Fibroblast of lung (primary cell): ENCODE results near the gene MCOLN1. TPM values are rescaled to one million over a fixed set of nuclear protein-coding genes. Genes with fewer than 3 reads are reported as not detected.

Source experiments
- DNase-seq, 2 donors: peaks; one replicate each; pipeline versions ENCODE4 v3.0.0 to v3.0.0-alpha.2; 2010; ENCODE audit warnings: low read depth in 2 of 2
- H2AFZ ChIP-seq: 2 replicates; pipeline ENCODE4 v1.5.1; 2012; ENCODE audit warnings: low read length, control low read depth, inconsistent platforms
- H3K27ac ChIP-seq: 2 replicates; pipeline ENCODE4 v1.5.1; 2011; ENCODE audit warnings: low read length, control low read depth; ENCODE audit not compliant: insufficient read depth
- H3K27me3 ChIP-seq: 2 replicates; pipeline ENCODE4 v1.5.1; 2011; ENCODE audit warnings: mild to moderate bottlenecking, low read length; ENCODE audit not compliant: control insufficient read depth, insufficient read depth
- H3K36me3 ChIP-seq: 2 replicates; pipeline ENCODE4 v1.5.1; 2011; ENCODE audit warnings: low read length; ENCODE audit not compliant: control insufficient read depth, insufficient read depth
- H3K4me1 ChIP-seq: 2 replicates; pipeline ENCODE4 v1.5.1; 2011; ENCODE audit warnings: low read length; ENCODE audit not compliant: control insufficient read depth, insufficient read depth; ENCODE audit errors: extremely low read depth
- H3K4me2 ChIP-seq: 2 replicates; pipeline ENCODE4 v1.5.1; 2011; ENCODE audit warnings: low read length, control low read depth; ENCODE audit not compliant: insufficient read depth; ENCODE audit errors: extremely low read depth
- H3K4me3 ChIP-seq, 4 experiments: fragments of 200-600 bp in 1 of 4; sonication (generic) in 1 of 4; replicated peaks in 1 of 4; 2 replicates each; pipeline ENCODE4 v1.5.1; 2011 to 2016; ENCODE audit warnings: low read length in 4 of 4, low read depth in 3 of 4, mild to moderate bottlenecking in 3 of 4, control low read depth in 2 of 4, inconsistent platforms in 1 of 4, mixed read lengths in 1 of 4; ENCODE audit not compliant: insufficient read depth in 1 of 4; ENCODE audit errors: control extremely low read depth in 1 of 4
- H3K79me2 ChIP-seq: 2 replicates; pipeline ENCODE4 v1.5.1; 2012; ENCODE audit warnings: mild to moderate bottlenecking, low read length, inconsistent platforms; ENCODE audit not compliant: control insufficient read depth, insufficient read depth
- H3K9ac ChIP-seq: 2 replicates; pipeline ENCODE4 v1.5.1; 2011; ENCODE audit warnings: mild to moderate bottlenecking, low read length, control low read depth; ENCODE audit not compliant: insufficient read depth
- H3K9me3 ChIP-seq: 2 replicates; pipeline ENCODE4 v1.5.1; 2012; ENCODE audit warnings: low read depth, low read length; ENCODE audit not compliant: control insufficient read depth, insufficient read depth
- H4K20me1 ChIP-seq: 2 replicates; pipeline ENCODE4 v1.5.1; 2011; ENCODE audit warnings: low read length; ENCODE audit not compliant: control insufficient read depth, insufficient read depth; ENCODE audit errors: extremely low read depth
- EZH2 ChIP-seq: IDR thresholded peaks from 2 replicates; pipeline ENCODE4 v1.5.1; 2012; ENCODE audit warnings: low read length, control low read depth, mild to moderate bottlenecking; ENCODE audit errors: missing control alignments
- polyA plus RNA-seq, 2 donors: library from polyadenylated mRNA; depleted of rRNA in 1 of 2; stranded (reverse) in 1 of 2; unstranded in 1 of 2; fragments of >200 nt; gene quantifications; 2 replicates each; pipeline ENCODE4 v1.2.1, GENCODE V29; 2011 to 2012; ENCODE audit warnings: missing spikeins in 1 of 2
- total RNA-seq: library from RNA; depleted of rRNA; stranded (reverse); fragments of >200 nt; gene quantifications from 2 replicates; pipeline ENCODE4 v1.2.1, GENCODE V29; 2014
- TF ChIP-seq, protein P1 (sequence below), 2 donors: IDR thresholded peaks in 1 of 2; conservative IDR thresholded peaks in 1 of 2; 1 replicate in 1 of 2; 2 replicates in 1 of 2; pipeline ENCODE4 v1.5.1; 2011 to 2012; ENCODE audit warnings: low read length in 2 of 2, control low read depth in 1 of 2, inconsistent platforms in 1 of 2, low read depth in 1 of 2, mild to moderate bottlenecking in 1 of 2

MCOLN1 gene
- total and polyA plus RNA-seq, 2 donors (not counting 1 experiment from before 2014, with no cell fraction given): 4.0 to 15.1 TPM

DNA sequence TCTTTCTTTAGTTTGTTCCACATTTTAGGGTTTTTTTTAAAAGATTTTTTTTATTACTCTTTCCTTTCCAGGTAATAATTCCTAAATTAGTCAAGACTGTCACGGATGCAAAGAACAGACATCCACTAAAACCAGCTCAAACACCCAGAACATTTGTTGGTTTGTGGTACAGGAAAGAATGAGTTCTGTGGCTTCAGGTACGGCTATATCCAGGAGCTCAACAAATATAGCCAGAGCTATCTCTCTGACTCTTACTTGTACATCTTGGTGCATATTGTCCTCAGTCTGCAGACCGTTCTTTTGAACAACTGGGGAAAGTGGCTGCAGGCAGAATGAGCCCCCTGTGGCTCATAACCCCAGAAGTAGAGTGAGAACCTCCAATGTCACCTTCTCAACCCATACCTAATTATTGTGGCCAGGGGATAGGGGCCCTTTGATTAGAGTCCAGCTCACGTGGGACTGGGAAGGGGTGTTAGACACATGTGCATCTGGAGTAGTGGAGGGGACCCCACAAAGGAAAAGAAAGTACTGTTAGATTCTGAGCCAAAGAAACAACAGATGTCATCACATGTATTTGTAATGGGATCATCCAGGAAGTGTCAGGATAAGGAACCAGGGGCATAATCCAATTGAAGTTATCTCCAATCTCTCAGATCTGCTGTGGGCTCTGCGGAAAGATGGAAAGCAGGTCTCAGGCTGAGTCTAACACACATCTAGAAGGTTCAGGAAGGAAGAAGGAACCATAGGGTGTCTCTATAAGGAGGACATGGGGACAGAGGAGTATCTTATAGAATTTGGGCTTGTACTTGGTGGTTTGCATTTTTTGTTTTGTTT lies 8.4 kb upstream of the MCOLN1 start:
- peaks cover 6% of the 10 kb centered on the region for H3K4me1 ChIP-seq
- no peak overlapping the region for H2AFZ ChIP-seq
- no peaks in the 10 kb centered on the region for H3K27me3 ChIP-seq
- no peak overlapping the region for H3K4me3 ChIP-seq
- no peak overlapping the region for H3K27ac ChIP-seq
- no peak for DNase-seq
- TF ChIP-seq, protein P1, sequence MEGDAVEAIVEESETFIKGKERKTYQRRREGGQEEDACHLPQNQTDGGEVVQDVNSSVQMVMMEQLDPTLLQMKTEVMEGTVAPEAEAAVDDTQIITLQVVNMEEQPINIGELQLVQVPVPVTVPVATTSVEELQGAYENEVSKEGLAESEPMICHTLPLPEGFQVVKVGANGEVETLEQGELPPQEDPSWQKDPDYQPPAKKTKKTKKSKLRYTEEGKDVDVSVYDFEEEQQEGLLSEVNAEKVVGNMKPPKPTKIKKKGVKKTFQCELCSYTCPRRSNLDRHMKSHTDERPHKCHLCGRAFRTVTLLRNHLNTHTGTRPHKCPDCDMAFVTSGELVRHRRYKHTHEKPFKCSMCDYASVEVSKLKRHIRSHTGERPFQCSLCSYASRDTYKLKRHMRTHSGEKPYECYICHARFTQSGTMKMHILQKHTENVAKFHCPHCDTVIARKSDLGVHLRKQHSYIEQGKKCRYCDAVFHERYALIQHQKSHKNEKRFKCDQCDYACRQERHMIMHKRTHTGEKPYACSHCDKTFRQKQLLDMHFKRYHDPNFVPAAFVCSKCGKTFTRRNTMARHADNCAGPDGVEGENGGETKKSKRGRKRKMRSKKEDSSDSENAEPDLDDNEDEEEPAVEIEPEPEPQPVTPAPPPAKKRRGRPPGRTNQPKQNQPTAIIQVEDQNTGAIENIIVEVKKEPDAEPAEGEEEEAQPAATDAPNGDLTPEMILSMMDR (conservative IDR thresholded peaks at IDR 0.05 in 1 of 2, IDR thresholded peaks at IDR 0.05 in 1 of 2; ENCODE audit: low read depth in 1 of 2, low read length in 2 of 2): no peak
- TF ChIP-seq EZH2: no peak
- H3K9ac ChIP-seq: no peak overlapping the region
- no peaks in the 10 kb centered on the region for H4K20me1 ChIP-seq
- H3K4me2 ChIP-seq: no peak overlapping the region
- no peaks in the 10 kb centered on the region for H3K9me3 ChIP-seq
- H3K36me3 ChIP-seq: no peaks in the 10 kb centered on the region
- H3K79me2 ChIP-seq: no peaks in the 10 kb centered on the region

DNA sequence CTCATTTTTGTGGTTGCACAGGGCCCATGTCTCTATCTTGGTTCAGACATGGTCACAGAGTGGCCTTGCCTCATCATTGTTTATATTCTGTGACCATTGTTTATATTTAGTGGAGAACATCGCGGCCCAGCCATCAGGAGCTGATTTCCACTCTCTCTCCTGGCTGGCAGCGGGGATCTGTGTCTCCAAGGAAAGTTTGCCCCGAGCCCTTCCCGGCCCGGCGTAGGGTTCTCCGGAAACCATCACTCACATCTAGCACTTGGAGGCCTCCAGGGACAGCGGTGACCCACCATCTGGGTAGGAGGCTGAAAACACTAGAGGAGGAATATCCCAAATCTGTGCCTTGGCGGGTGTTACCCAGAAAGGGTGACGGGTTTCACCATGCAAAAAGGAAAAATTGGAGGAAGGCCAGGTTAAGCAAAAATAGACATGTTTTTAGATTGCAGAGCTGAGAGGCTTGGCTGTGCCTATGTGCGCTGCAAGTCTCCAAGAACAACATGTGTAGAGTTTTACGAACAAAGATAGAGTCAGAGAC lies 7.2 kb upstream of the MCOLN1 start:
- H4K20me1 ChIP-seq: no peaks in the 10 kb centered on the region
- peak overlapping the region; percentile 84 for H3K4me2 ChIP-seq
- no peaks in the 10 kb centered on the region for H3K9me3 ChIP-seq
- TF ChIP-seq, protein P1 (conservative IDR thresholded peaks at IDR 0.05 in 1 of 2, IDR thresholded peaks at IDR 0.05 in 1 of 2; ENCODE audit: low read depth in 1 of 2, low read length in 2 of 2): no peak
- TF ChIP-seq EZH2: no peak
- H2AFZ ChIP-seq: peak overlapping the region; percentile 98
- H3K27ac ChIP-seq: peak overlapping the region; percentile 70
- no peaks in the 10 kb centered on the region for H3K79me2 ChIP-seq
- DNase-seq: peak in 1 of 2 donors; percentile 82
- H3K27me3 ChIP-seq: no peaks in the 10 kb centered on the region
- peak overlapping the region; percentile 62 for H3K9ac ChIP-seq
- H3K4me1 ChIP-seq: peaks cover 6% of the 10 kb centered on the region
- H3K4me3 ChIP-seq: peak overlapping the region; percentile 46 to 66 (median 57)
- H3K36me3 ChIP-seq: peaks cover 4% of the 10 kb centered on the region

DNA sequence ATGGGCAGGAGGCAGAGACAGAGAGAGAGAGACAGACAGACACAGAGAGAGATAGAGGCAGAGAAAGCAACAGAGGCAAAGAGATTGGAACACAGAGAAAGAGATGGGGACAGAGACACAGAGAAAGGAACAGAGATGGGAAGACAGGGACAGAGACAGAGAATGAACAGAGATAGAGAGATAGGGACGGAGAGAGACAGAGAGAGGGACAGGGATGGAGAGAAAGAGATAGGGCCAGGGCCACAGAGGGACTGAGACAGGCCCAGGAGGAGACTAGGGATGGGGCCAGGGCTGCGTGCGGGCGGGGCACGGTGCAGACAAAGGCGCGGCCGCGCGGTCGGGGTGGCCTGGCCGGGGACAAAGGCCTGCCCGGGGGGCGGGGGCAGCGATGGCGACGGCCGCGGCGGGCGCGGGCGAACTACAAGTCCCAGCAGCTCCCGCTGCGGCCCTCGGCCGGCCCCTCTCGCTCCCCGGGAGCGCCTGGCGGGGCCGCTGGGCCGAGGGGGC lies 6.7 kb upstream of the MCOLN1 start, which contains the start of gene ZNF358:
TSS of gene ZNF358 (plus strand) at position 459 of the 507 bp plus-strand sequence. CDS start 3,140 bp downstream, outside the sequence.
- Histone ChIP-seq H3K36me3 (peaks cover 4% of the 10 kb centered on the region), H3K9ac (peak within 1 kb of the TSS; percentile 66), H3K9me3 (no peaks in the 10 kb centered on the region), H4K20me1 (no peaks in the 10 kb centered on the region), H3K27ac (peak within 1 kb of the TSS; percentile 70), H3K4me3 (peak within 1 kb of the TSS; percentile 74 to 86 (median 78)), H3K79me2 (no peaks in the 10 kb centered on the region), H3K27me3 (no peaks in the 10 kb centered on the region), H3K4me2 (peak within 1 kb of the TSS; percentile 84), H3K4me1 (peaks cover 6% of the 10 kb centered on the region), H2AFZ (peak within 1 kb of the TSS; percentile 98)
- TF ChIP-seq, protein P1 (conservative IDR thresholded peaks at IDR 0.05 in 1 of 2, IDR thresholded peaks at IDR 0.05 in 1 of 2; ENCODE audit: low read depth in 1 of 2, low read length in 2 of 2): no peak
- TF ChIP-seq EZH2: no peak
- DNase-seq: peak; percentile 67 to 71
